Suprapubic skin (tissue), 3 donors: Measurements from ENCODE around the gene SMIM36.

ENCODE experiments used
- CTCF ChIP-seq, 2 donors: fragments of 200-600 bp in 1 of 2; fragments of 450-650 bp in 1 of 2; sonication (generic) in 1 of 2; IDR thresholded peaks; one replicate each; pipeline ENCODE4 v1.5.1; 2016 to 2019; ENCODE audit warnings: antibody characterized with exemption in 2 of 2, mild to moderate bottlenecking in 1 of 2, moderate library complexity in 1 of 2
- POLR2A ChIP-seq, 2 donors: fragments of 450-650 bp; IDR thresholded peaks; one replicate each; pipeline ENCODE4 v1.6.1; 2017; ENCODE audit warnings: antibody characterized with exemption in 2 of 2, mild to moderate bottlenecking in 2 of 2, moderate library complexity in 2 of 2

GRCh38 chr17:55490376-55490775 lies 20.9 kb downstream of the SMIM36 start:
- TF ChIP-seq CTCF (IDR thresholded peaks at IDR 0.05), result no peak
- no peak for TF ChIP-seq POLR2A (IDR thresholded peaks at IDR 0.05)
